Activated CD4-positive, alpha-beta T cell treated with anti-CD3 and anti-CD28 coated beads, Interleukin-2, amount 10 ng/mL, durations not matched to agents 24 days and 14 days (primary cell): ENCODE results near the gene PRDM7. TPM values are rescaled to one million over a fixed set of nuclear protein-coding genes. Genes with fewer than 3 reads are reported as not detected.

Experiments used
- DNase-seq: peaks from one replicate; pipeline ENCODE4 v3.0.0; 2022
- H3K27ac Mint-ChIP-seq: one replicate; pipeline ENCODE4 v1.8.0; 2022; ENCODE audit warnings: mild to moderate bottlenecking, mixed read lengths
- H3K27me3 Mint-ChIP-seq: one replicate; pipeline ENCODE4 v1.8.0; 2022; ENCODE audit warnings: mixed read lengths
- H3K36me3 Mint-ChIP-seq: one replicate; pipeline ENCODE4 v1.8.0; 2022; ENCODE audit warnings: low read depth, mild to moderate bottlenecking, mixed read lengths
- H3K4me1 Mint-ChIP-seq: one replicate; pipeline ENCODE4 v1.8.0; 2021; ENCODE audit warnings: mixed read lengths
- H3K4me3 Mint-ChIP-seq: one replicate; pipeline ENCODE4 v1.8.0; 2022; ENCODE audit warnings: mild to moderate bottlenecking, moderate library complexity, mixed read lengths
- H3K9me3 Mint-ChIP-seq: one replicate; pipeline ENCODE4 v1.8.0; 2021; ENCODE audit warnings: mixed read lengths
- intact Hi-C: fragments of 100-400 bp; cut with micrococcal nuclease; formaldehyde crosslinking; loops from one replicate; pipeline ENCODE4 v1.15.1; 2023
- total RNA-seq: library from RNA; stranded (reverse); gene quantifications from 2 replicates; pipeline ENCODE4 v1.2.3, GENCODE V29; 2022

Gene PRDM7
- total RNA-seq, 1 donor from 2014 or later = not detected

GRCh38 chr16:90020260-90020837 lies 56.8 kb downstream of the PRDM7 start:
- H3K4me1 Mint-ChIP-seq = peaks cover 16% of the 10 kb centered on the region
- peaks cover 2% of the 10 kb centered on the region for H3K36me3 Mint-ChIP-seq
- peaks cover 6% of the 10 kb centered on the region for H3K9me3 Mint-ChIP-seq
- H3K27me3 Mint-ChIP-seq = peaks cover 23% of the 10 kb centered on the region
- peak overlapping the region; percentile 70 for H3K4me3 Mint-ChIP-seq
- H3K27ac Mint-ChIP-seq = no peak overlapping the region
- no peak for DNase-seq
- intact Hi-C loops = loop anchor here (5.0 kb wide), 1 partner anchor 73 kb away; the partner anchor contains the start of gene DEF8

- Mint-ChIP-seq H3K4me1 (peaks cover 16% of the 10 kb centered on the region), H3K9me3 (peaks cover 6% of the 10 kb centered on the region), H3K27ac (no peak overlapping the region), H3K36me3 (peaks cover 2% of the 10 kb centered on the region), H3K4me3 (peak overlapping the region; percentile 70), H3K27me3 (peaks cover 24% of the 10 kb centered on the region)
- intact Hi-C loops = loop anchor here (2.0 to 5.0 kb wide), 2 partner anchors 47 to 72 kb away; partner anchors contain the start of gene DEF8
- DNase-seq = peak; percentile 85
Measured at GRCh38 chr16:90019543-90020259, 57.4 kb downstream of the PRDM7 start.

- peaks cover 13% of the 10 kb centered on the region for H3K4me1 Mint-ChIP-seq
- H3K4me3 Mint-ChIP-seq = peak within 1 kb of the TSS; percentile 70
- peaks cover 6% of the 10 kb centered on the region for H3K9me3 Mint-ChIP-seq
- peak; percentile 63 for DNase-seq
- H3K27ac Mint-ChIP-seq = no peak within 1 kb of the TSS
- peaks cover 24% of the 10 kb centered on the region for H3K27me3 Mint-ChIP-seq
- H3K36me3 Mint-ChIP-seq = peaks cover 2% of the 10 kb centered on the region
- intact Hi-C loops = loop anchor here (2.0 kb wide), 1 partner anchor 46 kb away; no protein-coding TSS in a partner anchor
Measured at GRCh38 chr16:90018652-90019542, 58.2 kb downstream of the PRDM7 start, which contains the start of gene DBNDD1. Gene DBNDD1, minus strand, starts transcription at chr16:90019456. Its CDS starts 115 bp downstream, at chr16:90019341.

- peaks cover 24% of the 10 kb centered on the region for H3K27me3 Mint-ChIP-seq
- H3K4me3 Mint-ChIP-seq = peak overlapping the region; percentile 68
- no peak for DNase-seq
- peaks cover 2% of the 10 kb centered on the region for H3K36me3 Mint-ChIP-seq
- H3K4me1 Mint-ChIP-seq = peaks cover 13% of the 10 kb centered on the region
- intact Hi-C loops = loop anchor here (2.0 kb wide), 1 partner anchor 45 kb away; no protein-coding TSS in a partner anchor
- peaks cover 6% of the 10 kb centered on the region for H3K9me3 Mint-ChIP-seq
- H3K27ac Mint-ChIP-seq = no peak overlapping the region
Measured at GRCh38 chr16:90018297-90018651, 58.9 kb downstream of the PRDM7 start.

- Mint-ChIP-seq H3K4me1 (peaks cover 5% of the 10 kb centered on the region), H3K4me3 (no peak overlapping the region), H3K27ac (no peak overlapping the region), H3K36me3 (no peaks in the 10 kb centered on the region), H3K27me3 (peaks cover 22% of the 10 kb centered on the region), H3K9me3 (no peaks in the 10 kb centered on the region)
- intact Hi-C loops = no loop called here
- no peak for DNase-seq
Measured at GRCh38 chr16:90016339-90016950, 60.7 kb downstream of the PRDM7 start.

GRCh38 chr16:90015586-90016338 lies 61.4 kb downstream of the PRDM7 start:
- Mint-ChIP-seq H3K9me3 (no peaks in the 10 kb centered on the region), H3K4me3 (no peak overlapping the region), H3K4me1 (peaks cover 5% of the 10 kb centered on the region), H3K27me3 (peaks cover 22% of the 10 kb centered on the region), H3K27ac (no peak overlapping the region), H3K36me3 (no peaks in the 10 kb centered on the region)
- DNase-seq = no peak
- intact Hi-C loops = no loop called here

GRCh38 chr16:90012991-90013745 lies 64.0 kb downstream of the PRDM7 start:
- peaks cover 10% of the 10 kb centered on the region for H3K4me1 Mint-ChIP-seq
- H3K27ac Mint-ChIP-seq = no peak overlapping the region
- no peak for DNase-seq
- H3K9me3 Mint-ChIP-seq = no peaks in the 10 kb centered on the region
- intact Hi-C loops = no loop called here
- H3K27me3 Mint-ChIP-seq = peaks cover 17% of the 10 kb centered on the region
- H3K36me3 Mint-ChIP-seq = no peaks in the 10 kb centered on the region
- H3K4me3 Mint-ChIP-seq = no peak overlapping the region

- intact Hi-C loops = no loop called here
- no peak for DNase-seq
- no peak overlapping the region for H3K4me3 Mint-ChIP-seq
- H3K9me3 Mint-ChIP-seq = no peaks in the 10 kb centered on the region
- no peaks in the 10 kb centered on the region for H3K36me3 Mint-ChIP-seq
- peaks cover 10% of the 10 kb centered on the region for H3K4me1 Mint-ChIP-seq
- peaks cover 9% of the 10 kb centered on the region for H3K27me3 Mint-ChIP-seq
- H3K27ac Mint-ChIP-seq = no peak overlapping the region
Measured at GRCh38 chr16:90011908-90012501, 65.1 kb downstream of the PRDM7 start.

GRCh38 chr16:90011508-90011819 lies 65.7 kb downstream of the PRDM7 start:
- no peak overlapping the region for H3K4me3 Mint-ChIP-seq
- no peaks in the 10 kb centered on the region for H3K9me3 Mint-ChIP-seq
- peaks cover 9% of the 10 kb centered on the region for H3K27me3 Mint-ChIP-seq
- no peak for DNase-seq
- no peaks in the 10 kb centered on the region for H3K36me3 Mint-ChIP-seq
- intact Hi-C loops = no loop called here
- H3K4me1 Mint-ChIP-seq = peaks cover 10% of the 10 kb centered on the region
- no peak overlapping the region for H3K27ac Mint-ChIP-seq

- Mint-ChIP-seq H3K4me1 (peaks cover 10% of the 10 kb centered on the region), H3K4me3 (no peak overlapping the region), H3K9me3 (no peaks in the 10 kb centered on the region), H3K27me3 (peaks cover 9% of the 10 kb centered on the region), H3K36me3 (no peaks in the 10 kb centered on the region), H3K27ac (no peak overlapping the region)
- intact Hi-C loops = no loop called here
- no peak for DNase-seq
Measured at GRCh38 chr16:90010676-90011507, 66.2 kb downstream of the PRDM7 start.

GRCh38 chr16:90009172-90009899 lies 67.8 kb downstream of the PRDM7 start:
- intact Hi-C loops = no loop called here
- no peak for DNase-seq
- Mint-ChIP-seq H3K4me3 (peak overlapping the region; percentile 69), H3K9me3 (no peaks in the 10 kb centered on the region), H3K36me3 (no peaks in the 10 kb centered on the region), H3K27me3 (peaks cover 3% of the 10 kb centered on the region), H3K4me1 (peaks cover 10% of the 10 kb centered on the region), H3K27ac (no peak overlapping the region)
